ENCODE data around the gene DTD2.

The DTD2 gene

GRCh38 chr14:31486764-31487163 lies 29.5 kb upstream of the DTD2 start:
- TF ChIP-seq EZH2phosphoT487 (IDR thresholded peaks at IDR 0.05; ENCODE audit: borderline replicate concordance) = no peak
- no peak for TF ChIP-seq CTCF (conservative IDR thresholded peaks at IDR 0.05; ENCODE audit: low read length)
- Histone ChIP-seq H3K9ac (ENCODE audit: low read depth, low read length, poor library complexity, severe bottlenecking) (no peak overlapping the region), H3K4me2 (ENCODE audit: low read depth, low read length, poor library complexity, severe bottlenecking) (no peak overlapping the region), H3K27me3 (ENCODE audit: insufficient read depth, low read length, poor library complexity, severe bottlenecking) (no peaks in the 10 kb centered on the region), H3K36me3 (ENCODE audit: insufficient read depth, low read length) (no peaks in the 10 kb centered on the region), H2AFZ (ENCODE audit: low read length) (no peak overlapping the region), H3K9me2 (replicated peaks; ENCODE audit: low read depth, low read length) (no peaks in the 10 kb centered on the region), H3F3A (ENCODE audit: low read depth) (no peaks in the 10 kb centered on the region), H3K4me1 (ENCODE audit: insufficient read depth, low read length, poor library complexity, severe bottlenecking) (no peaks in the 10 kb centered on the region), H3K79me2 (ENCODE audit: insufficient read depth, low read length) (no peaks in the 10 kb centered on the region), H3K4me3 (ENCODE audit: low read length, poor library complexity, severe bottlenecking) (no peak overlapping the region), H3K9me3 (ENCODE audit: insufficient read depth, low read depth, low read length) (no peaks in the 10 kb centered on the region), H4K20me1 (ENCODE audit: insufficient read depth, low read length, poor library complexity, severe bottlenecking) (no peaks in the 10 kb centered on the region)

GRCh38 chr14:31484754-31485153 lies 27.4 kb upstream of the DTD2 start:
- TF ChIP-seq EZH2phosphoT487 (IDR thresholded peaks at IDR 0.05; ENCODE audit: borderline replicate concordance) = no peak
- H3K9me3 ChIP-seq (ENCODE audit: insufficient read depth, low read depth, low read length) = no peaks in the 10 kb centered on the region
- H4K20me1 ChIP-seq (ENCODE audit: insufficient read depth, low read length, poor library complexity, severe bottlenecking) = no peaks in the 10 kb centered on the region
- no peaks in the 10 kb centered on the region for H3K9me2 ChIP-seq (replicated peaks; ENCODE audit: low read depth, low read length)
- no peak overlapping the region for H3K4me2 ChIP-seq (ENCODE audit: low read depth, low read length, poor library complexity, severe bottlenecking)
- no peaks in the 10 kb centered on the region for H3F3A ChIP-seq (ENCODE audit: low read depth)
- no peaks in the 10 kb centered on the region for H3K4me1 ChIP-seq (ENCODE audit: insufficient read depth, low read length, poor library complexity, severe bottlenecking)
- no peak overlapping the region for H3K4me3 ChIP-seq (ENCODE audit: low read length, poor library complexity, severe bottlenecking)
- no peaks in the 10 kb centered on the region for H3K36me3 ChIP-seq (ENCODE audit: insufficient read depth, low read length)
- no peaks in the 10 kb centered on the region for H3K79me2 ChIP-seq (ENCODE audit: insufficient read depth, low read length)
- no peak overlapping the region for H2AFZ ChIP-seq (ENCODE audit: low read length)
- H3K9ac ChIP-seq (ENCODE audit: low read depth, low read length, poor library complexity, severe bottlenecking) = no peak overlapping the region
- H3K27me3 ChIP-seq (ENCODE audit: insufficient read depth, low read length, poor library complexity, severe bottlenecking) = no peaks in the 10 kb centered on the region

- Histone ChIP-seq H2AFZ (ENCODE audit: low read length) (no peak overlapping the region), H3K79me2 (ENCODE audit: insufficient read depth, low read length) (no peaks in the 10 kb centered on the region), H3K36me3 (ENCODE audit: insufficient read depth, low read length) (no peaks in the 10 kb centered on the region), H3K9me3 (ENCODE audit: insufficient read depth, low read depth, low read length) (no peaks in the 10 kb centered on the region), H4K20me1 (ENCODE audit: insufficient read depth, low read length, poor library complexity, severe bottlenecking) (no peaks in the 10 kb centered on the region), H3K9me2 (replicated peaks; ENCODE audit: low read depth, low read length) (no peaks in the 10 kb centered on the region), H3K27me3 (ENCODE audit: insufficient read depth, low read length, poor library complexity, severe bottlenecking) (no peaks in the 10 kb centered on the region), H3K9ac (ENCODE audit: low read depth, low read length, poor library complexity, severe bottlenecking) (no peak overlapping the region), H3K4me2 (ENCODE audit: low read depth, low read length, poor library complexity, severe bottlenecking) (no peak overlapping the region), H3F3A (ENCODE audit: low read depth) (no peaks in the 10 kb centered on the region), H3K4me1 (ENCODE audit: insufficient read depth, low read length, poor library complexity, severe bottlenecking) (no peaks in the 10 kb centered on the region), H3K4me3 (ENCODE audit: low read length, poor library complexity, severe bottlenecking) (no peak overlapping the region)
- TF ChIP-seq EZH2phosphoT487 (IDR thresholded peaks at IDR 0.05; ENCODE audit: borderline replicate concordance) (no peak), CTCF (conservative IDR thresholded peaks at IDR 0.05; ENCODE audit: low read length) (no peak)
These were observed 22.9 kb upstream of the DTD2 start for GRCh38 chr14:31480156-31480555.

- Histone ChIP-seq H3K9me3 (ENCODE audit: insufficient read depth, low read depth, low read length) (no peaks in the 10 kb centered on the region), H3K36me3 (ENCODE audit: insufficient read depth, low read length) (no peaks in the 10 kb centered on the region), H3K9me2 (replicated peaks; ENCODE audit: low read depth, low read length) (no peaks in the 10 kb centered on the region), H3F3A (ENCODE audit: low read depth) (no peaks in the 10 kb centered on the region), H3K4me1 (ENCODE audit: insufficient read depth, low read length, poor library complexity, severe bottlenecking) (no peaks in the 10 kb centered on the region), H3K9ac (ENCODE audit: low read depth, low read length, poor library complexity, severe bottlenecking) (no peak overlapping the region), H3K79me2 (ENCODE audit: insufficient read depth, low read length) (no peaks in the 10 kb centered on the region), H3K4me2 (ENCODE audit: low read depth, low read length, poor library complexity, severe bottlenecking) (no peak overlapping the region), H3K27me3 (ENCODE audit: insufficient read depth, low read length, poor library complexity, severe bottlenecking) (no peaks in the 10 kb centered on the region), H3K4me3 (ENCODE audit: low read length, poor library complexity, severe bottlenecking) (no peak overlapping the region), H2AFZ (ENCODE audit: low read length) (no peak overlapping the region), H4K20me1 (ENCODE audit: insufficient read depth, low read length, poor library complexity, severe bottlenecking) (no peaks in the 10 kb centered on the region)
- TF ChIP-seq EZH2phosphoT487 (IDR thresholded peaks at IDR 0.05; ENCODE audit: borderline replicate concordance) = no peak
- no peak for TF ChIP-seq CTCF (conservative IDR thresholded peaks at IDR 0.05; ENCODE audit: low read length)
These were observed 21.7 kb upstream of the DTD2 start for GRCh38 chr14:31479027-31479426.

Measured in Loucy (cell line).